ENCODE data around the gene PDE8A.

PDE8A gene, protein sequence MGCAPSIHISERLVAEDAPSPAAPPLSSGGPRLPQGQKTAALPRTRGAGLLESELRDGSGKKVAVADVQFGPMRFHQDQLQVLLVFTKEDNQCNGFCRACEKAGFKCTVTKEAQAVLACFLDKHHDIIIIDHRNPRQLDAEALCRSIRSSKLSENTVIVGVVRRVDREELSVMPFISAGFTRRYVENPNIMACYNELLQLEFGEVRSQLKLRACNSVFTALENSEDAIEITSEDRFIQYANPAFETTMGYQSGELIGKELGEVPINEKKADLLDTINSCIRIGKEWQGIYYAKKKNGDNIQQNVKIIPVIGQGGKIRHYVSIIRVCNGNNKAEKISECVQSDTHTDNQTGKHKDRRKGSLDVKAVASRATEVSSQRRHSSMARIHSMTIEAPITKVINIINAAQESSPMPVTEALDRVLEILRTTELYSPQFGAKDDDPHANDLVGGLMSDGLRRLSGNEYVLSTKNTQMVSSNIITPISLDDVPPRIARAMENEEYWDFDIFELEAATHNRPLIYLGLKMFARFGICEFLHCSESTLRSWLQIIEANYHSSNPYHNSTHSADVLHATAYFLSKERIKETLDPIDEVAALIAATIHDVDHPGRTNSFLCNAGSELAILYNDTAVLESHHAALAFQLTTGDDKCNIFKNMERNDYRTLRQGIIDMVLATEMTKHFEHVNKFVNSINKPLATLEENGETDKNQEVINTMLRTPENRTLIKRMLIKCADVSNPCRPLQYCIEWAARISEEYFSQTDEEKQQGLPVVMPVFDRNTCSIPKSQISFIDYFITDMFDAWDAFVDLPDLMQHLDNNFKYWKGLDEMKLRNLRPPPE

DNA sequence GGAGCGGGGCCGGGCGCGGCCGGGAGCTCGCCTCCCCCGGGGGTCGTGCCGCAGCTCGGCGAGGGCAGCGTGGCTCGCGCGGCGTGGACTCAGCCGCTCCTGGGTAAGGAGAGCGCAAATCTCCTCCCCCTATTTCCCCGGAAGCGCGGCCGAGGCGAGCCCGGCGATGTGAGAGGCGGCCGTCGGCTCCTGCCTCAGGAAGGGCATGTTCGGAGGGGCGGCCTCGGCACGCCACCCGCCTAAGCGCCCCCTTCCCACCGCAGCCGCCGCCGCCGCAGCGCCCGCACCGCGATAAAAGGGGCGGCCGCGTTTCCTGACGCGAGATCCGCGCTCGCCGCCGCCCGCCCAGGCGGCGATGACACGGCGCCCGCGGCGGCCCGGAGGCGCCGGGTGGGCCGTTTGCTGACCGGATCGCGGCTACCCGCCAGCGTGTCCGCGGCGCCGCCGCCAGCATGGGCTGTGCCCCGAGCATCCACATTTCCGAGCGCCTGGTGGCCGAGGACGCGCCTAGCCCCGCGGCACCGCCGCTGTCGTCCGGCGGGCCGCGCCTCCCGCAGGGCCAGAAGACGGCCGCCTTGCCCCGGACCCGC lies at the start of gene PDE8A:
Gene PDE8A, plus strand, starts transcription at position 146 of the 590 bp plus-strand sequence. Its CDS starts 307 bp downstream, at position 453.
- Histone ChIP-seq H3K27ac (peak within 1 kb of the TSS; percentile 92 to 93), H3K36me3 (no peaks in the 10 kb centered on the region), H3K27me3 (no peaks in the 10 kb centered on the region), H3K9me3 (no peaks in the 10 kb centered on the region), H3K4me1 (peaks cover 0 to 45% (median 16%) of the 10 kb centered on the region in 4 donors), H3K4me3 (peak within 1 kb of the TSS; percentile 77 to 93)
- intact Hi-C loops (cut with DNase I; ENCODE audit: low total_unique reads) = no loop called here
- DNase-seq = peak in 1 of 2 donors; percentile 67
- TF ChIP-seq, protein P1, sequence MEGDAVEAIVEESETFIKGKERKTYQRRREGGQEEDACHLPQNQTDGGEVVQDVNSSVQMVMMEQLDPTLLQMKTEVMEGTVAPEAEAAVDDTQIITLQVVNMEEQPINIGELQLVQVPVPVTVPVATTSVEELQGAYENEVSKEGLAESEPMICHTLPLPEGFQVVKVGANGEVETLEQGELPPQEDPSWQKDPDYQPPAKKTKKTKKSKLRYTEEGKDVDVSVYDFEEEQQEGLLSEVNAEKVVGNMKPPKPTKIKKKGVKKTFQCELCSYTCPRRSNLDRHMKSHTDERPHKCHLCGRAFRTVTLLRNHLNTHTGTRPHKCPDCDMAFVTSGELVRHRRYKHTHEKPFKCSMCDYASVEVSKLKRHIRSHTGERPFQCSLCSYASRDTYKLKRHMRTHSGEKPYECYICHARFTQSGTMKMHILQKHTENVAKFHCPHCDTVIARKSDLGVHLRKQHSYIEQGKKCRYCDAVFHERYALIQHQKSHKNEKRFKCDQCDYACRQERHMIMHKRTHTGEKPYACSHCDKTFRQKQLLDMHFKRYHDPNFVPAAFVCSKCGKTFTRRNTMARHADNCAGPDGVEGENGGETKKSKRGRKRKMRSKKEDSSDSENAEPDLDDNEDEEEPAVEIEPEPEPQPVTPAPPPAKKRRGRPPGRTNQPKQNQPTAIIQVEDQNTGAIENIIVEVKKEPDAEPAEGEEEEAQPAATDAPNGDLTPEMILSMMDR (IDR thresholded peaks at IDR 0.05) = peak; percentile 13 to 31

DNA sequence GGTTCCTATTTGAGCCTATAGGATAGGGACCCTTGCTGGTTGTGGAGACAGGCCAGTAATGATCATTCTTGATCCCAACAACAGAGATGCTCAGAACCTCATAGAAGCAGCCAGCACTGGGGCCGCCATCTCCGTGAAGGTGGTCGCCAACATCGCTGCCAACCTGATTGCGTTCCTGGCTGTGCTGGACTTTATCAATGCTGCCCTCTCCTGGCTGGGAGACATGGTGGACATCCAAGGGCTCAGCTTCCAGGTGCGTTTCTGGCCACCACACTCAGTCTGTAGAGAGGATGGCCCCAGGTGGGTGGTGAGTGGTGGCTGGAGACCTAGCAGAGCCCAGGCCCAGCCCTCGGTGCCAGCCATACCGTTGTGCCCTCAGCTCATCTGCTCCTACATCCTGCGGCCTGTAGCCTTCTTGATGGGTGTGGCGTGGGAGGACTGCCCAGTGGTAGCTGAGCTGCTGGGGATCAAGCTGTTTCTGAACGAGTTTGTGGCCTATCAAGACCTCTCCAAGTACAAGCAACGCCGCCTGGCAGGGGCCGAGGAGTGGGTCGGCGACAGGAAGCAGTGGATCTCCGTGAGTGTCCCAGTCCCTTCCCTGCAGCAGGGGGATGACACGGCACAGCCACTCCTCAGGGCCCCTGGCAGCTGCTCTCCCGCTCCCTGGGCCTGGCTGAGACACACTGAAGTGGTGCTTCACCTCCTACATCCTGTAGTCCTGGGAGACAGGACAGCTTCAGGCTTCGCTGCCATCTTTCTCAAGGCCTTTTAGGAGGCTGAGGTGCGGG lies 46.5 kb upstream of the PDE8A start:
- no peaks in the 10 kb centered on the region for H3K36me3 ChIP-seq
- no peak overlapping the region for H3K27ac ChIP-seq
- no peaks in the 10 kb centered on the region for H3K27me3 ChIP-seq
- no peaks in the 10 kb centered on the region for H3K9me3 ChIP-seq
- DNase-seq = no peak
- H3K4me1 ChIP-seq = no peaks in the 10 kb centered on the region
- no peak overlapping the region for H3K4me3 ChIP-seq
- intact Hi-C loops (cut with DNase I; ENCODE audit: low total_unique reads) = loop anchor here (10.0 kb wide), 1 partner anchor 350 kb away; no protein-coding TSS in a partner anchor
- TF ChIP-seq, protein P1 (IDR thresholded peaks at IDR 0.05) = no peak

DNA sequence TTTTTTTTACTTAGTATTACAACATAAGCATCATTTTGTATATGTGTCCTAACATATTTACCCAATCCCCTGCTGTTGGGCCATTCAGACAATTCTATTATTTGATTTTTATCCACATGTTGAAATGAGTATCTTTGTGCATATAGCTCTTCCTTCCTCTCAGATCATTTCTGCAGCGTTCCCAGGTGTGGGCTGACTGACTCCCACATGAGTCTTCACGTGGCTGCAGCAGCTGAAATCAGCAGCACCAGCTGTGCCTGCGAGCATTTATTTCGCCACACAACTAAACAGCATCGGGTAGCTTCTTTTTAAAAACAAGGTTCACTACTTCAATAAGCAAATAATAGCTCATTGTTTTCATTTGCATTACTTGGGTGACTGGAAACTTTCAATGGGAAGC lies 44.5 kb upstream of the PDE8A start:
- H3K4me1 ChIP-seq = no peaks in the 10 kb centered on the region
- H3K27ac ChIP-seq = no peak overlapping the region
- no peaks in the 10 kb centered on the region for H3K27me3 ChIP-seq
- DNase-seq = no peak
- H3K36me3 ChIP-seq = no peaks in the 10 kb centered on the region
- intact Hi-C loops (cut with DNase I; ENCODE audit: low total_unique reads) = loop anchor here (10.0 kb wide), 1 partner anchor 352 kb away; no protein-coding TSS in a partner anchor
- TF ChIP-seq, protein P1 (IDR thresholded peaks at IDR 0.05) = no peak
- H3K4me3 ChIP-seq = no peak overlapping the region
- H3K9me3 ChIP-seq = no peaks in the 10 kb centered on the region

DNA sequence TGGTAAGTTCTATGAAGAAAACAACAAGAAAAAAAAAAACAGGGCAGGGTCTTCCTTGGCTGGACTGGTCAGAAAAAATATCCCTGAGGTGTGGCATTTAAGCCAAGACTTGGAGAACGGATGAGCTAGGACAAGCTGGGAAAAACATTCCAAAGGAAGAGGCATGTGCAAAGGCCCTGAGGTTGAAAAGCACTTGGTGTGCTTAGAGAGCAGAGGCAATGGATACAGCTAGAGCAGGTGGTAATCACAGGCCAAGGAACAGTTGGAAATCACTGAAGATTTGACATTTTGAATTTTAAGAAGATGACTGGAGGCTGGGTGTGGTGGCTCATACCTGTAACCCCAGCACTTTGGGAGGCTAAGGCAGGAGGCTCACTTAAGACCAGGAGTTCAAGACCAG lies 42.9 kb upstream of the PDE8A start:
- TF ChIP-seq, protein P1 (IDR thresholded peaks at IDR 0.05) = no peak
- no peaks in the 10 kb centered on the region for H3K27me3 ChIP-seq
- no peak for DNase-seq
- intact Hi-C loops (cut with DNase I; ENCODE audit: low total_unique reads) = loop anchor here (10.0 kb wide), 1 partner anchor 354 kb away; no protein-coding TSS in a partner anchor
- no peaks in the 10 kb centered on the region for H3K36me3 ChIP-seq
- no peak overlapping the region for H3K27ac ChIP-seq
- H3K4me1 ChIP-seq = no peaks in the 10 kb centered on the region
- H3K4me3 ChIP-seq = no peak overlapping the region
- H3K9me3 ChIP-seq = no peaks in the 10 kb centered on the region

DNA sequence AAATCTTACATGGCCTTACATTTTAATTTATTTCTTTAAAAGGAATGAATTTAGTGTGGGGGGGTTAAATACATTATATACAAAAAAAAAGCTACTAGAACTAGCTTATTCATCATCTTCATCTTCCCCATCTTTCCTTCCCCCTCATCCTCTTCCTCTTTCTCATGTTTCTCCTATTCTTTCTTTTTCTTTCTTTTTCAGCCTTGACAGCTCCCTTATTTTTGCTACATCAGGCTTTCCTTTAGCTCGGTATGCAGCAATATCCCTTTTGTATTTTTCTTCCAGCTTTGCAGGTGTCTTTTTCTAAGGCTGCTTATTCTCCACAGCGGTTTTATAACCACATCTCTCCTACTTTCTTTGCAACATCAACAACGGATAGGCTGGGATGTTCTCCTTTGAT lies 41.3 kb upstream of the PDE8A start:
- Histone ChIP-seq H3K36me3 (no peaks in the 10 kb centered on the region), H3K4me3 (no peak overlapping the region), H3K4me1 (no peaks in the 10 kb centered on the region), H3K27me3 (no peaks in the 10 kb centered on the region), H3K27ac (no peak overlapping the region), H3K9me3 (no peaks in the 10 kb centered on the region)
- TF ChIP-seq, protein P1 (IDR thresholded peaks at IDR 0.05) = no peak
- intact Hi-C loops (cut with DNase I; ENCODE audit: low total_unique reads) = no loop called here
- DNase-seq = no peak

Measured in tibial artery (tissue), 4 donors.